GM12892 (cell line): ENCODE data around the gene PTPRCAP.

Experiments
- POLR2A ChIP-seq: IDR thresholded peaks from 2 replicates; pipeline ENCODE4 v1.6.1; 2011; ENCODE audit warnings: low read depth, low read length, control low read depth
- POLR2AphosphoS5 ChIP-seq: IDR thresholded peaks from 2 replicates; pipeline ENCODE4 v1.6.1; 2011; ENCODE audit warnings: low read depth, low read length, control low read depth

GRCh38 chr11:67468456-67468758 lies 30.9 kb upstream of the PTPRCAP start:
- TF ChIP-seq POLR2A (no peak), POLR2AphosphoS5 (no peak)
